Measurements from ENCODE around the gene APOC3. TPM values are rescaled to one million over a fixed set of nuclear protein-coding genes. Genes with fewer than 3 reads are reported as not detected.

APOC3 gene
- total and polyA plus RNA-seq, 9 of the 15 experiments (the other 6 are each of a cell fraction or from before 2014, with no cell fraction given), result 1.1 TPM; not detected in 8

- BruUV-seq (replicated peaks), result no TSS peak
- peaks cover 52% of the 10 kb centered on the region; the same call in 2 of the 3 replicates for H3K36me3 ChIP-seq (ENCODE audit: control insufficient read depth, insufficient read depth, low read length)
- in situ Hi-C loops (cut with MboI), result no loop called here
- FAIRE-seq (no peak), DNase-seq (ENCODE audit: extremely low read depth in 1 of 4, low spot score in 3 of 4) (no peak), ATAC-seq (no peak)
- TF ChIP-seq CBX3 (IDR thresholded peaks at IDR 0.05; ENCODE audit: borderline replicate concordance in 1 of 2, low read length in 2 of 2) (no peak), ZNF445 (CRISPR knock-in tag; IDR thresholded peaks at IDR 0.05; ENCODE audit: low read depth) (no peak), KDM5B (IDR thresholded peaks at IDR 0.05; ENCODE audit: insufficient replicate concordance, low read depth, low read length) (no peak), E2F1 (CRISPR knock-in tag; IDR thresholded peaks at IDR 0.05) (no peak), BRF2 (IDR thresholded peaks at IDR 0.05; ENCODE audit: borderline replicate concordance, insufficient read depth, insufficient read length) (no peak), YY1 (IDR thresholded peaks at IDR 0.05; ENCODE audit: borderline replicate concordance in 1 of 3, control insufficient read depth in 1 of 3, extremely low read depth in 1 of 3, insufficient read depth in 3 of 3, insufficient read length in 1 of 3, insufficient replicate concordance in 2 of 3, low read depth in 1 of 3, low read length in 2 of 3) (no peak), TRIM28 (IDR thresholded peaks at IDR 0.05) (no peak), SRSF9 (IDR thresholded peaks at IDR 0.05; ENCODE audit: borderline replicate concordance, low read depth, low read length) (no peak), MCM2 (IDR thresholded peaks at IDR 0.05; ENCODE audit: low read depth) (no peak), MEF2A (IDR thresholded peaks at IDR 0.05; ENCODE audit: control insufficient read depth, low read depth, low read length) (no peak), HNRNPK (IDR thresholded peaks at IDR 0.05; ENCODE audit: low read depth, low read length, poor library complexity, severe bottlenecking) (no peak), ZNF316 (IDR thresholded peaks at IDR 0.05) (no peak), NCOA6 (IDR thresholded peaks at IDR 0.05) (no peak), SMAD1 (IDR thresholded peaks at IDR 0.05; ENCODE audit: low read depth, low read length, partially characterized antibody) (no peak), HDAC2 (IDR thresholded peaks at IDR 0.05) (no peak), RFX7 (CRISPR knock-in tag; IDR thresholded peaks at IDR 0.05) (no peak), SMC3 (conservative IDR thresholded peaks at IDR 0.05; ENCODE audit: insufficient read depth, low read depth, low read length) (no peak), FIP1L1 (IDR thresholded peaks at IDR 0.05; ENCODE audit: low read depth, low read length, poor library complexity, severe bottlenecking) (no peak)
- H3K27me3 ChIP-seq (ENCODE audit: control insufficient read depth in 2 of 2, insufficient read depth in 2 of 2, low read length in 2 of 2), result no peaks in the 10 kb centered on the region
- H3K4me1 ChIP-seq (replicated peaks in 1 of 2; ENCODE audit: control insufficient read depth in 2 of 2, insufficient read depth in 2 of 2, low read length in 2 of 2), result peaks cover 0 to 14% of the 10 kb centered on the region in 2 experiments; a peak in 3 of 5 replicates
- intact Hi-C loops (cut with micrococcal nuclease), result no loop called here
- no peak overlapping the region for H3K9ac ChIP-seq (ENCODE audit: insufficient read depth in 1 of 2, low read depth in 2 of 2, low read length in 2 of 2)
- no peaks in the 10 kb centered on the region for H3K79me2 ChIP-seq (ENCODE audit: control insufficient read depth, insufficient read depth, low read length)
- ChIA-PET POLR2A (interaction anchor here (1.2 kb wide), 1 partner anchor 13 kb away, joined by 3 read pairs; no protein-coding TSS in a partner anchor), CTCF (ENCODE audit: low intra/inter-chr PET ratio) (no interaction called here)
- no peaks in the 10 kb centered on the region for H3K9me3 ChIP-seq (replicated peaks; ENCODE audit: control insufficient read depth, insufficient read depth, low read depth, low read length)
- no peaks in the 10 kb centered on the region for H4K20me1 ChIP-seq (replicated peaks; ENCODE audit: control insufficient read depth, insufficient read depth, low read length)
- no peak overlapping the region for H3K4me3 ChIP-seq
- no peaks in the 10 kb centered on the region for H3K9me1 ChIP-seq (ENCODE audit: control insufficient read depth, insufficient read depth, low read length)
- no peak overlapping the region for H3K4me2 ChIP-seq (ENCODE audit: insufficient read depth, low read length)
- no peak overlapping the region for H2AFZ ChIP-seq (ENCODE audit: low read depth, low read length)
- WGBS (ENCODE audit: insufficient coverage, low coverage, missing lambda C conversion rate), result 76% methylated on average over 5 of the region's 6 CpGs
- H3K27ac ChIP-seq (ENCODE audit: extremely low read depth, low read depth, low read length), result no peak overlapping the region
Measured at GRCh38 chr11:116849486-116849885, 19.8 kb downstream of the APOC3 start.

All from K562 (cell line).